Fibroblast of skin of scalp (primary cell): ENCODE measurements around the gene ENTR1.
A peak's percentile ranks its signal among the peaks of the same experiment; 100 is the strongest.

Source experiments
- DNase-seq: peaks from one replicate; pipeline ENCODE4 v3.0.0-alpha.2; 2013

ENTR1 gene

GRCh38 chr9:136374183-136374575 lies 36.2 kb downstream of the ENTR1 start:
- no peak for DNase-seq

- DNase-seq = no peak
Measured at GRCh38 chr9:136373300-136374182, 36.9 kb downstream of the ENTR1 start, which contains the start of gene CARD9. CARD9 (minus strand) TSS chr9:136373669; CDS start chr9:136372078, 1,591 bp downstream.

- DNase-seq = peak; percentile 77
Measured at GRCh38 chr9:136372561-136373299, 37.7 kb downstream of the ENTR1 start.

- no peak for DNase-seq
Measured at GRCh38 chr9:136372006-136372405, 38.4 kb downstream of the ENTR1 start.

GRCh38 chr9:136371533-136371880 lies 38.9 kb downstream of the ENTR1 start:
- DNase-seq = no peak

- no peak for DNase-seq
Measured at GRCh38 chr9:136370687-136371532, 39.5 kb downstream of the ENTR1 start.

- no peak for DNase-seq
Measured at GRCh38 chr9:136370037-136370436, 40.4 kb downstream of the ENTR1 start.

- no peak for DNase-seq
Measured at GRCh38 chr9:136368190-136368589, 42.2 kb downstream of the ENTR1 start.

GRCh38 chr9:136367296-136368145 lies 42.9 kb downstream of the ENTR1 start:
- DNase-seq = no peak

GRCh38 chr9:136366826-136367225 lies 43.6 kb downstream of the ENTR1 start:
- no peak for DNase-seq

- no peak for DNase-seq
Measured at GRCh38 chr9:136365775-136366222, 44.6 kb downstream of the ENTR1 start.

- DNase-seq = no peak
Measured at GRCh38 chr9:136364942-136365774, 45.3 kb downstream of the ENTR1 start.

- no peak for DNase-seq
Measured at GRCh38 chr9:136363949-136364748, 46.3 kb downstream of the ENTR1 start.

- peak; percentile 97 for DNase-seq
Measured at GRCh38 chr9:136363106-136363948, 47.1 kb downstream of the ENTR1 start, which contains the start of gene DNLZ. DNLZ (minus strand) TSS chr9:136363744; CDS start chr9:136363714, 30 bp downstream.

- DNase-seq = no peak
Measured at GRCh38 chr9:136362450-136362784, 48.0 kb downstream of the ENTR1 start.

GRCh38 chr9:136361754-136362449 lies 48.5 kb downstream of the ENTR1 start:
- DNase-seq = no peak

- no peak for DNase-seq
Measured at GRCh38 chr9:136361047-136361753, 49.2 kb downstream of the ENTR1 start.
